A549 (cell line): Measurements from ENCODE around the gene TMED7.

Source experiments
- MYC ChIP-seq: IDR thresholded peaks from 2 replicates; pipeline ENCODE4 v1.6.1; 2012; ENCODE audit warnings: mild to moderate bottlenecking, inconsistent platforms, low read length, improper control_type of control experiment, borderline replicate concordance
- NR3C1 ChIP-seq: fragments of >200 bp; sonication (Bioruptor Twin); formaldehyde crosslinking; IDR thresholded peaks from 3 replicates; pipeline ENCODE4 v1.6.1; 2017
- POLR2A ChIP-seq: IDR thresholded peaks from 2 replicates; pipeline ENCODE4 v1.6.1; 2012; ENCODE audit warnings: mild to moderate bottlenecking, low read length
- RFX5 ChIP-seq: fragments of 450-650 bp; IDR thresholded peaks from 2 replicates; pipeline ENCODE4 v1.7.1; 2014; ENCODE audit warnings: antibody characterized with exemption, mild to moderate bottlenecking, moderate library complexity
- SMC3 ChIP-seq: fragments of >200 bp; sonication (Bioruptor Twin); formaldehyde crosslinking; IDR thresholded peaks from 3 replicates; pipeline ENCODE4 v1.6.1; 2018; ENCODE audit warnings: inconsistent platforms
- TFCP2L1 ChIP-seq: fragments of 250-450 bp; sonication (Bioruptor Pico); IDR thresholded peaks from 2 replicates; pipeline ENCODE4 v1.5.0; 2021; ENCODE audit warnings: mild to moderate bottlenecking
- ZFP36 ChIP-seq: fragments of 450-650 bp; IDR thresholded peaks from 2 replicates; pipeline ENCODE4 v1.6.1; 2014; ENCODE audit warnings: borderline replicate concordance; ENCODE audit not compliant: partially characterized antibody
- TF ChIP-seq, protein P1 (sequence below): IDR thresholded peaks from 2 replicates; pipeline ENCODE4 v1.6.1; 2012
- TF ChIP-seq, protein P2 (sequence below): fragments of >200 bp; sonication (Bioruptor Twin); formaldehyde crosslinking; IDR thresholded peaks from 3 replicates; pipeline ENCODE4 v1.5.1; 2016
- TF ChIP-seq, protein P3 (sequence below): IDR thresholded peaks from 2 replicates; pipeline ENCODE4 v1.6.1; 2012
- TF ChIP-seq, protein P4 (sequence below): fragments of 250-450 bp; sonication (Bioruptor Pico); IDR thresholded peaks from 2 replicates; pipeline ENCODE4 v1.5.0; 2021; ENCODE audit warnings: mild to moderate bottlenecking, moderate library complexity, borderline replicate concordance
- TF ChIP-seq, protein P5 (sequence below): IDR thresholded peaks from 2 replicates; pipeline ENCODE4 v1.6.1; 2012; ENCODE audit warnings: low read depth, borderline replicate concordance

DNA sequence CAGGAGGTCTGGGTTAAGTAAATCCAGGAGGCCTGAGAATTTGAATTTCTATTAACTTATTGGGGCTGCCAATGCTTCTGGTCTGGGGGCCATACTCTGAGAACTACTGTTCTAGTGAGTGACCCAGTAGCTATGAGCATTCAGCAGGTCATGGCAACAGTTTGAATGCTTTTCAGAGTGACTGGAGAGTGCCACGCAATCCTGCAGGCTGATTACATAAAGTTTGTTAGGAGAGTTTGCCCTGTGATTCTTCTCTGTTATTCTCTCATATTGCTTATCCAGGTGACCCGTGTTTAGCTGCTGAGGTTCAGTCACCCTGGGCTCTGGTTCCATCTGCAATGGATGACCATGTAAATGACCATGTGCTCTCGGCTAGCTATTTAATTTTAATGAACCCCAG, 22.2 kb upstream of the TMED7 start:
- TF ChIP-seq POLR2A (no peak), TFCP2L1 (CRISPR knock-in tag) (no peak), ZFP36 (no peak), RFX5 (no peak), SMC3 (no peak), MYC (no peak), NR3C1 (no peak)
- TF ChIP-seq, protein P1, sequence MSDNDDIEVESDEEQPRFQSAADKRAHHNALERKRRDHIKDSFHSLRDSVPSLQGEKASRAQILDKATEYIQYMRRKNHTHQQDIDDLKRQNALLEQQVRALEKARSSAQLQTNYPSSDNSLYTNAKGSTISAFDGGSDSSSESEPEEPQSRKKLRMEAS: no peak
- TF ChIP-seq, protein P2, sequence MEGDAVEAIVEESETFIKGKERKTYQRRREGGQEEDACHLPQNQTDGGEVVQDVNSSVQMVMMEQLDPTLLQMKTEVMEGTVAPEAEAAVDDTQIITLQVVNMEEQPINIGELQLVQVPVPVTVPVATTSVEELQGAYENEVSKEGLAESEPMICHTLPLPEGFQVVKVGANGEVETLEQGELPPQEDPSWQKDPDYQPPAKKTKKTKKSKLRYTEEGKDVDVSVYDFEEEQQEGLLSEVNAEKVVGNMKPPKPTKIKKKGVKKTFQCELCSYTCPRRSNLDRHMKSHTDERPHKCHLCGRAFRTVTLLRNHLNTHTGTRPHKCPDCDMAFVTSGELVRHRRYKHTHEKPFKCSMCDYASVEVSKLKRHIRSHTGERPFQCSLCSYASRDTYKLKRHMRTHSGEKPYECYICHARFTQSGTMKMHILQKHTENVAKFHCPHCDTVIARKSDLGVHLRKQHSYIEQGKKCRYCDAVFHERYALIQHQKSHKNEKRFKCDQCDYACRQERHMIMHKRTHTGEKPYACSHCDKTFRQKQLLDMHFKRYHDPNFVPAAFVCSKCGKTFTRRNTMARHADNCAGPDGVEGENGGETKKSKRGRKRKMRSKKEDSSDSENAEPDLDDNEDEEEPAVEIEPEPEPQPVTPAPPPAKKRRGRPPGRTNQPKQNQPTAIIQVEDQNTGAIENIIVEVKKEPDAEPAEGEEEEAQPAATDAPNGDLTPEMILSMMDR: no peak
- TF ChIP-seq, protein P3, sequence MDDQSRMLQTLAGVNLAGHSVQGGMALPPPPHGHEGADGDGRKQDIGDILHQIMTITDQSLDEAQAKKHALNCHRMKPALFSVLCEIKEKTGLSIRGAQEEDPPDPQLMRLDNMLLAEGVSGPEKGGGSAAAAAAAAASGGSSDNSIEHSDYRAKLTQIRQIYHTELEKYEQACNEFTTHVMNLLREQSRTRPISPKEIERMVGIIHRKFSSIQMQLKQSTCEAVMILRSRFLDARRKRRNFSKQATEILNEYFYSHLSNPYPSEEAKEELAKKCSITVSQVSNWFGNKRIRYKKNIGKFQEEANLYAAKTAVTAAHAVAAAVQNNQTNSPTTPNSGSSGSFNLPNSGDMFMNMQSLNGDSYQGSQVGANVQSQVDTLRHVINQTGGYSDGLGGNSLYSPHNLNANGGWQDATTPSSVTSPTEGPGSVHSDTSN: no peak
- TF ChIP-seq, protein P4, sequence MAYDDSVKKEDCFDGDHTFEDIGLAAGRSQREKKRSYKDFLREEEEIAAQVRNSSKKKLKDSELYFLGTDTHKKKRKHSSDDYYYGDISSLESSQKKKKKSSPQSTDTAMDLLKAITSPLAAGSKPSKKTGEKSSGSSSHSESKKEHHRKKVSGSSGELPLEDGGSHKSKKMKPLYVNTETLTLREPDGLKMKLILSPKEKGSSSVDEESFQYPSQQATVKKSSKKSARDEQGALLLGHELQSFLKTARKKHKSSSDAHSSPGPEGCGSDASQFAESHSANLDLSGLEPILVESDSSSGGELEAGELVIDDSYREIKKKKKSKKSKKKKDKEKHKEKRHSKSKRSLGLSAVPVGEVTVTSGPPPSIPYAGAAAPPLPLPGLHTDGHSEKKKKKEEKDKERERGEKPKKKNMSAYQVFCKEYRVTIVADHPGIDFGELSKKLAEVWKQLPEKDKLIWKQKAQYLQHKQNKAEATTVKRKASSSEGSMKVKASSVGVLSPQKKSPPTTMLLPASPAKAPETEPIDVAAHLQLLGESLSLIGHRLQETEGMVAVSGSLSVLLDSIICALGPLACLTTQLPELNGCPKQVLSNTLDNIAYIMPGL (CRISPR knock-in tag): no peak
- TF ChIP-seq, protein P5, sequence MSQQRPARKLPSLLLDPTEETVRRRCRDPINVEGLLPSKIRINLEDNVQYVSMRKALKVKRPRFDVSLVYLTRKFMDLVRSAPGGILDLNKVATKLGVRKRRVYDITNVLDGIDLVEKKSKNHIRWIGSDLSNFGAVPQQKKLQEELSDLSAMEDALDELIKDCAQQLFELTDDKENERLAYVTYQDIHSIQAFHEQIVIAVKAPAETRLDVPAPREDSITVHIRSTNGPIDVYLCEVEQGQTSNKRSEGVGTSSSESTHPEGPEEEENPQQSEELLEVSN: no peak
